ENCODE data around the gene TMEM119.
A peak's percentile ranks its signal among the peaks of the same experiment; 100 is the strongest.
"Not testable (repeated sequence)": the region's sequence is repeated elsewhere in the genome, so short reads cannot be mapped to it uniquely, and the experiment has no call there.

TMEM119 gene

GRCh38 chr12:108634341-108634751 is 36.5 kb upstream of the TMEM119 start:
- no peak for DNase-seq (ENCODE audit: low spot score)

GRCh38 chr12:108633534-108634248 is 35.8 kb upstream of the TMEM119 start, which contains the start of gene SELPLG:
Gene SELPLG (minus strand): TSS chr12:108633894. CDS start chr12:108624307, 9,587 bp downstream.
- DNase-seq (ENCODE audit: low spot score) = no peak

GRCh38 chr12:108633081-108633533 is 35.2 kb upstream of the TMEM119 start:
- DNase-seq (ENCODE audit: low spot score) = no peak

GRCh38 chr12:108631261-108631660 is 33.4 kb upstream of the TMEM119 start:
- not testable (repeated sequence) for DNase-seq (ENCODE audit: low spot score)

GRCh38 chr12:108630481-108631207 is 32.8 kb upstream of the TMEM119 start:
- no peak for DNase-seq (ENCODE audit: low spot score)

GRCh38 chr12:108629824-108630476 is 32.1 kb upstream of the TMEM119 start:
- DNase-seq (ENCODE audit: low spot score) = no peak

GRCh38 chr12:108629151-108629550 is 31.3 kb upstream of the TMEM119 start:
- no peak for DNase-seq (ENCODE audit: low spot score)

- DNase-seq (ENCODE audit: low spot score) = no peak
These were observed 29.4 kb upstream of the TMEM119 start for GRCh38 chr12:108627134-108627920.

GRCh38 chr12:108625228-108625627 is 27.3 kb upstream of the TMEM119 start:
- DNase-seq (ENCODE audit: low spot score) = no peak

- DNase-seq (ENCODE audit: low spot score) = no peak
These were observed 25.7 kb upstream of the TMEM119 start for GRCh38 chr12:108623577-108623976.

- no peak for DNase-seq (ENCODE audit: low spot score)
These were observed 25.1 kb upstream of the TMEM119 start for GRCh38 chr12:108622921-108623514.

- no peak for DNase-seq (ENCODE audit: low spot score)
These were observed 24.5 kb upstream of the TMEM119 start for GRCh38 chr12:108622421-108622820.

GRCh38 chr12:108621161-108621560 is 23.3 kb upstream of the TMEM119 start:
- DNase-seq (ENCODE audit: low spot score) = no peak

GRCh38 chr12:108620236-108620879 is 22.5 kb upstream of the TMEM119 start:
- DNase-seq (ENCODE audit: low spot score) = no peak

- DNase-seq (ENCODE audit: low spot score) = no peak
These were observed 21.7 kb upstream of the TMEM119 start for GRCh38 chr12:108619369-108620160.

GRCh38 chr12:108618953-108619274 is 21.0 kb upstream of the TMEM119 start:
- not testable (repeated sequence) for DNase-seq (ENCODE audit: low spot score)

GRCh38 chr12:108618079-108618952 is 20.4 kb upstream of the TMEM119 start:
- DNase-seq (ENCODE audit: low spot score) = peak; percentile 67

- DNase-seq (ENCODE audit: low spot score) = no peak
These were observed 19.3 kb upstream of the TMEM119 start for GRCh38 chr12:108616941-108617858.
